Measurements from ENCODE around the gene TNFAIP1.

The TNFAIP1 gene

GRCh38 chr17:28372203-28372944 is 36.8 kb downstream of the TNFAIP1 start:
- peak; percentile 34 for DNase-seq

- DNase-seq = no peak
Measured at GRCh38 chr17:28372945-28373274, 37.3 kb downstream of the TNFAIP1 start.

GRCh38 chr17:28379814-28380801 is 44.5 kb downstream of the TNFAIP1 start:
- no peak for DNase-seq

GRCh38 chr17:28381141-28381825 is 45.7 kb downstream of the TNFAIP1 start:
- DNase-seq = peak; percentile 35

- peak; percentile 66 for DNase-seq
Measured at GRCh38 chr17:28384281-28385036, 48.9 kb downstream of the TNFAIP1 start.

GRCh38 chr17:28385037-28385400 is 49.5 kb downstream of the TNFAIP1 start:
- no peak for DNase-seq

GRCh38 chr17:28385406-28385805 is 49.8 kb downstream of the TNFAIP1 start:
- DNase-seq = no peak

GRCh38 chr17:28386391-28386790 is 50.8 kb downstream of the TNFAIP1 start:
- DNase-seq = no peak

GRCh38 chr17:28388106-28388505 is 52.5 kb downstream of the TNFAIP1 start:
- DNase-seq = no peak

GRCh38 chr17:28390141-28390540 is 54.6 kb downstream of the TNFAIP1 start:
- DNase-seq = no peak

GRCh38 chr17:28390563-28390962 is 55.0 kb downstream of the TNFAIP1 start:
- DNase-seq = no peak

GRCh38 chr17:28390984-28391383 is 55.4 kb downstream of the TNFAIP1 start:
- no peak for DNase-seq

GRCh38 chr17:28391401-28391800 is 55.8 kb downstream of the TNFAIP1 start:
- DNase-seq = no peak

- no peak for DNase-seq
Measured at GRCh38 chr17:28392491-28392890, 56.9 kb downstream of the TNFAIP1 start.

- no peak for DNase-seq
Measured at GRCh38 chr17:28394337-28395116, 59.0 kb downstream of the TNFAIP1 start.

GRCh38 chr17:28395426-28395825 is 59.9 kb downstream of the TNFAIP1 start:
- no peak for DNase-seq

- DNase-seq = no peak
Measured at GRCh38 chr17:28395968-28396367, 60.4 kb downstream of the TNFAIP1 start.
